Right lobe of liver (tissue), 4 donors: ENCODE measurements around the gene GRSF1.

Experiments
- POLR2A ChIP-seq: fragments of 450-650 bp; IDR thresholded peaks from one replicate; pipeline ENCODE4 v1.6.1; 2017; ENCODE audit warnings: antibody characterized with exemption, mild to moderate bottlenecking
- TF ChIP-seq, protein P1 (sequence below), 4 donors: fragments of 200-600 bp in 3 of 4; fragments of 450-650 bp in 1 of 4; IDR thresholded peaks; one replicate each; pipeline versions ENCODE4 v1.5.1 to v1.8.0; 2016 to 2022; ENCODE audit warnings: antibody characterized with exemption in 4 of 4, mild to moderate bottlenecking in 2 of 4
- donor health status: DM: no; HTN: no; CAD: no.
- donor health status: DM: no; HTN: no; CAD: no.
- donor health status: DM: no; HTN: yes; CAD: no.

DNA sequence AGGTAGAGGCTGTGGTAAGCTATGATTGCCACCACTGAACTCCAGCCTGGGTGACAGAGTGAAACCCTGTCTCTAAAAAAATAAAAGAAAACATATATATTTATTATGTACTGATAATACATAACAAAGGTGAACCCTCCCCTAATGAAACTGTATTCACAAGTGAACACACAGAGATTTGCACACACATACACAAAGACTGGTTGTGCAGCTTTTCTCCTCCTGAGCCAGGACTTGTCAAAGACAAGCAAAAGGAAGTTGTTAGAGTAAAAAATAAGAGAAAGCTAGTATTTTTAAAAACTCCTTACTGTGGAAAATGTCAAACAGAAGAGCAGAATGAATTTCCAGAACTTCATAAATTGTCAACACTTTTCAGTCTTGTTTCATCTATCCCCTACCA, 1.5 kb upstream of the GRSF1 start:
- TF ChIP-seq, protein P1, sequence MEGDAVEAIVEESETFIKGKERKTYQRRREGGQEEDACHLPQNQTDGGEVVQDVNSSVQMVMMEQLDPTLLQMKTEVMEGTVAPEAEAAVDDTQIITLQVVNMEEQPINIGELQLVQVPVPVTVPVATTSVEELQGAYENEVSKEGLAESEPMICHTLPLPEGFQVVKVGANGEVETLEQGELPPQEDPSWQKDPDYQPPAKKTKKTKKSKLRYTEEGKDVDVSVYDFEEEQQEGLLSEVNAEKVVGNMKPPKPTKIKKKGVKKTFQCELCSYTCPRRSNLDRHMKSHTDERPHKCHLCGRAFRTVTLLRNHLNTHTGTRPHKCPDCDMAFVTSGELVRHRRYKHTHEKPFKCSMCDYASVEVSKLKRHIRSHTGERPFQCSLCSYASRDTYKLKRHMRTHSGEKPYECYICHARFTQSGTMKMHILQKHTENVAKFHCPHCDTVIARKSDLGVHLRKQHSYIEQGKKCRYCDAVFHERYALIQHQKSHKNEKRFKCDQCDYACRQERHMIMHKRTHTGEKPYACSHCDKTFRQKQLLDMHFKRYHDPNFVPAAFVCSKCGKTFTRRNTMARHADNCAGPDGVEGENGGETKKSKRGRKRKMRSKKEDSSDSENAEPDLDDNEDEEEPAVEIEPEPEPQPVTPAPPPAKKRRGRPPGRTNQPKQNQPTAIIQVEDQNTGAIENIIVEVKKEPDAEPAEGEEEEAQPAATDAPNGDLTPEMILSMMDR (IDR thresholded peaks at IDR 0.05) = no peak
- TF ChIP-seq POLR2A = no peak
